NCI-H446 treated with DMSO at 0.1 percent for 48 hours (cell line): ENCODE measurements around the gene FGF22.
"Not testable (repeated sequence)": the region's sequence is repeated elsewhere in the genome, so short reads cannot be mapped to it uniquely, and the experiment has no call there.

ENCODE experiments used
- DNase-seq: peaks from one replicate; lab custom pipeline; 2025; lab: John Stamatoyannopoulos, UW

FGF22 gene

GRCh38 chr19:639253-640160 lies at the start of gene FGF22:
FGF22 (plus strand) TSS chr19:639879; CDS start chr19:639926, 47 bp downstream.
- peak; percentile 73 for DNase-seq

- DNase-seq, result no peak
These were observed 49.3 kb upstream of the FGF22 start for GRCh38 chr19:590396-590745.

GRCh38 chr19:590750-591098 lies 49.0 kb upstream of the FGF22 start:
- DNase-seq, result no peak

- no peak for DNase-seq
These were observed 48.4 kb upstream of the FGF22 start for GRCh38 chr19:591099-591958.

GRCh38 chr19:592101-592500 lies 47.6 kb upstream of the FGF22 start:
- DNase-seq, result no peak

GRCh38 chr19:593055-593454 lies 46.6 kb upstream of the FGF22 start:
- DNase-seq, result no peak

GRCh38 chr19:593505-593904 lies 46.2 kb upstream of the FGF22 start:
- DNase-seq, result no peak

- DNase-seq, result no peak
These were observed 45.3 kb upstream of the FGF22 start for GRCh38 chr19:594265-594870.

- no peak for DNase-seq
These were observed 44.1 kb upstream of the FGF22 start for GRCh38 chr19:595326-596262.

GRCh38 chr19:596263-596655 lies 43.4 kb upstream of the FGF22 start:
- DNase-seq, result no peak

GRCh38 chr19:597406-598315 lies 42.0 kb upstream of the FGF22 start:
- DNase-seq, result no peak

- DNase-seq, result no peak
These were observed 38.4 kb upstream of the FGF22 start for GRCh38 chr19:601310-601709.

GRCh38 chr19:601790-602189 lies 37.9 kb upstream of the FGF22 start:
- no peak for DNase-seq

- DNase-seq, result no peak
These were observed 37.0 kb upstream of the FGF22 start for GRCh38 chr19:602391-603301.

- DNase-seq, result not testable (repeated sequence)
These were observed 36.4 kb upstream of the FGF22 start for GRCh38 chr19:603302-603639.

- not testable (repeated sequence) for DNase-seq
These were observed 35.9 kb upstream of the FGF22 start for GRCh38 chr19:603779-604178.

- no peak for DNase-seq
These were observed 35.3 kb upstream of the FGF22 start for GRCh38 chr19:604355-604754.

- not testable (repeated sequence) for DNase-seq
These were observed 34.4 kb upstream of the FGF22 start for GRCh38 chr19:605061-605971.
